Tibial nerve (tissue), 3 donors: Measurements from ENCODE around the gene NHEJ1.

Experiments used
- CTCF ChIP-seq, 5 experiments: fragments of 200-600 bp in 3 of 5; fragments of 450-650 bp in 2 of 5; sonication (generic) in 3 of 5; IDR thresholded peaks; one replicate each; pipeline ENCODE4 v1.5.1; 2016 to 2019; ENCODE audit warnings: antibody characterized with exemption in 5 of 5, mild to moderate bottlenecking in 3 of 5, moderate library complexity in 2 of 5
- POLR2A ChIP-seq, 2 donors: fragments of 450-650 bp; IDR thresholded peaks; one replicate each; pipeline ENCODE4 v1.6.1; 2017; ENCODE audit warnings: antibody characterized with exemption in 2 of 2, mild to moderate bottlenecking in 2 of 2, moderate library complexity in 2 of 2

- TF ChIP-seq CTCF (IDR thresholded peaks at IDR 0.05): peak; percentile 96 to 100 (median 99)
- peak; percentile 62 to 78 for TF ChIP-seq POLR2A (IDR thresholded peaks at IDR 0.05)
Observed at GRCh38 chr2:219160186-219161017, at the start of gene NHEJ1.
